ENCODE results near the gene CHD8.
"Not testable (repeated sequence)": the region's sequence is repeated elsewhere in the genome, so short reads cannot be mapped to it uniquely, and the experiment has no call there.

Gene CHD8

GRCh38 chr14:21455912-21456667 lies at the start of gene CHD8:
TSS of gene CHD8 (minus strand) at chr14:21456123. CDS start at chr14:21431643, 24,480 bp downstream.
- peak; percentile 99 for DNase-seq

GRCh38 chr14:21505012-21505553 lies 49.2 kb upstream of the CHD8 start:
- no peak for DNase-seq

- DNase-seq: no peak
These were observed 47.5 kb upstream of the CHD8 start for GRCh38 chr14:21503376-21503775.

GRCh38 chr14:21501568-21501967 lies 45.6 kb upstream of the CHD8 start:
- DNase-seq: no peak

GRCh38 chr14:21498540-21499526 lies 42.9 kb upstream of the CHD8 start:
- DNase-seq: peak; percentile 32

- DNase-seq: no peak
These were observed 40.5 kb upstream of the CHD8 start for GRCh38 chr14:21496453-21496852.

- DNase-seq: no peak
These were observed 39.2 kb upstream of the CHD8 start for GRCh38 chr14:21494902-21495762.

- no peak for DNase-seq
These were observed 30.7 kb upstream of the CHD8 start for GRCh38 chr14:21486640-21487087.

GRCh38 chr14:21476925-21477681 lies 21.2 kb upstream of the CHD8 start, which contains the start of the genes RAB2B and TOX4:
TSS of gene RAB2B (minus strand) at chr14:21476959. CDS start at chr14:21476872, 87 bp downstream.
TSS of gene TOX4 (plus strand) at chr14:21477195. CDS start at chr14:21477279, 84 bp downstream.
- DNase-seq: peak; percentile 91

- no peak for DNase-seq
These were observed 20.6 kb upstream of the CHD8 start for GRCh38 chr14:21476523-21476924.

GRCh38 chr14:21475767-21476522 lies 20.0 kb upstream of the CHD8 start:
- no peak for DNase-seq

- DNase-seq: no peak
These were observed 11.7 kb upstream of the CHD8 start for GRCh38 chr14:21467616-21468015.

- no peak for DNase-seq
These were observed 371 bp downstream of the CHD8 start for GRCh38 chr14:21455592-21455911.

GRCh38 chr14:21454843-21455544 lies 929 bp downstream of the CHD8 start:
- no peak for DNase-seq

- DNase-seq: no peak
These were observed 6.1 kb downstream of the CHD8 start for GRCh38 chr14:21449899-21450216.

- DNase-seq: not testable (repeated sequence)
These were observed 13.3 kb downstream of the CHD8 start for GRCh38 chr14:21442657-21443056.

GRCh38 chr14:21440859-21441258 lies 15.1 kb downstream of the CHD8 start:
- DNase-seq: no peak

- DNase-seq: peak; percentile 83
These were observed 18.6 kb downstream of the CHD8 start for GRCh38 chr14:21437063-21437901.

GRCh38 chr14:21436567-21437062 lies 19.3 kb downstream of the CHD8 start:
- no peak for DNase-seq

Measured in NCI-H2081 treated with DMSO at 0.1 percent for 48 hours (cell line).